HCT116 (cell line): ENCODE measurements around the gene INAFM1. TPM values are rescaled to one million over a fixed set of nuclear protein-coding genes. Genes with fewer than 3 reads are reported as not detected.
A peak's percentile ranks its signal among the peaks of the same experiment; 100 is the strongest.

ENCODE experiments used
- ATAC-seq: fragments of 200-7000 bp; cut with Tn5 transposase; 2 replicates; pipeline ENCODE4 v1.9.1; 2020; ENCODE audit warnings: mild to moderate bottlenecking, moderate library complexity
- Bru-seq: library from RNA; stranded (reverse); fragments of 400-500 nt; gene quantifications from one replicate; lab custom pipeline; 2021; lab: Mats Ljungman, UMichigan
- BruChase-seq, 2 experiments: library from RNA; stranded (reverse); fragments of 400-500 nt; gene quantifications; one replicate each; lab custom pipeline; 2021; lab: Mats Ljungman, UMichigan
- BruUV-seq: library from RNA; stranded (reverse); fragments of 400-500 nt; replicated peaks from 2 replicates; lab custom pipeline; 2021; lab: Mats Ljungman, UMichigan
- CTCF ChIA-PET: fragments of 300-600 bp; sonication (Branson Sonifier 250); formaldehyde crosslinking; loops from one replicate; lab custom pipeline; 2021; ENCODE audit warnings: antibody characterized with exemption; lab: Charles Lee
- POLR2A ChIA-PET: fragments of 300-600, 350-600 bp; sonication (Branson Sonifier 250); formaldehyde crosslinking; loops from one replicate; lab custom pipeline; 2021; ENCODE audit warnings: antibody characterized with exemption; lab: Charles Lee
- RAD21 ChIA-PET, 2 experiments: fragments of 300-600 bp; sonication (Branson Sonifier 250); formaldehyde crosslinking; loops; one replicate each; lab custom pipeline; 2023; ENCODE audit warnings: low total read pairs in 2 of 2; ENCODE audit not compliant: uncharacterized antibody in 2 of 2, unreplicated experiment in 2 of 2, low non-redundant PET in 1 of 2; lab: Charles Lee
- DNase-seq: peaks from one replicate; pipeline ENCODE4 v3.0.0-alpha.2; 2010; ENCODE audit warnings: low read depth, low spot score
- H2AFZ ChIP-seq: fragments of 200-600 bp; shearing (Covaris generic), sonication (generic); 2 replicates; pipeline ENCODE4 v1.6.1; 2017; ENCODE audit warnings: low read depth, mixed run types, mixed read lengths, antibody characterized with exemption, low read length; ENCODE audit not compliant: poor library complexity, severe bottlenecking
- H3K27ac ChIP-seq: 2 replicates; pipeline ENCODE4 v1.5.1; 2012; ENCODE audit warnings: low read depth, low read length
- H3K27me3 ChIP-seq: fragments of 200-600 bp; sonication (generic); 2 replicates; pipeline ENCODE4 v1.6.1; 2016; ENCODE audit warnings: mixed run types, low read length, mixed read lengths; ENCODE audit not compliant: insufficient read depth
- H3K36me3 ChIP-seq, 2 experiments: fragments of 200-500 bp in 1 of 2; fragments of 200-600 bp in 1 of 2; sonication (Bioruptor generic) in 1 of 2; sonication (generic) in 1 of 2; 2 replicates each; pipeline versions ENCODE4 v1.5.1 to v1.6.1; 2014 to 2016; ENCODE audit warnings: low read length in 2 of 2, inconsistent platforms in 1 of 2, mixed read lengths in 1 of 2, mixed run types in 1 of 2; ENCODE audit not compliant: insufficient read depth in 2 of 2, control insufficient read depth in 1 of 2
- H3K4me1 ChIP-seq, 2 experiments: fragments of 200-600 bp in 1 of 2; sonication (generic) in 1 of 2; 2 replicates each; pipeline versions ENCODE4 v1.5.1 to v1.6.1; 2012 to 2017; ENCODE audit warnings: low read length in 2 of 2, inconsistent platforms in 1 of 2, mild to moderate bottlenecking in 1 of 2, mixed read lengths in 1 of 2, mixed run types in 1 of 2, moderate library complexity in 1 of 2; ENCODE audit not compliant: insufficient read depth in 2 of 2, control insufficient read depth in 1 of 2
- H3K4me2 ChIP-seq: fragments of 200-600 bp; sonication (generic); 2 replicates; pipeline ENCODE4 v1.6.1; 2017; ENCODE audit warnings: mixed run types, low read length, mixed read lengths
- H3K4me3 ChIP-seq, 2 experiments: fragments of 200-600 bp in 1 of 2; sonication (generic) in 1 of 2; replicated peaks in 1 of 2; 2 replicates each; pipeline ENCODE4 v1.5.1; 2011 to 2016; ENCODE audit warnings: low read length in 2 of 2, control low read depth in 1 of 2, low read depth in 1 of 2, mild to moderate bottlenecking in 1 of 2, mixed read lengths in 1 of 2, mixed run types in 1 of 2
- H3K79me2 ChIP-seq: fragments of 200-600 bp; sonication (generic); 2 replicates; pipeline ENCODE4 v1.6.1; 2017; ENCODE audit warnings: mild to moderate bottlenecking, mixed run types, low read length, moderate library complexity, mixed read lengths; ENCODE audit not compliant: insufficient read depth
- H3K9ac ChIP-seq: fragments of 200-600 bp; sonication (generic); 2 replicates; pipeline ENCODE4 v1.6.1; 2016; ENCODE audit warnings: low read length, mixed read lengths
- H3K9me2 ChIP-seq: fragments of 200-600 bp; sonication (generic), shearing (Covaris generic); 2 replicates; pipeline ENCODE4 v1.6.1; 2017; ENCODE audit warnings: mixed run types, mild to moderate bottlenecking, moderate library complexity; ENCODE audit not compliant: insufficient read depth
- H3K9me3 ChIP-seq, 2 experiments: fragments of 200-500 bp in 1 of 2; fragments of 200-600 bp in 1 of 2; sonication (Bioruptor generic) in 1 of 2; sonication (generic) in 1 of 2; 2 replicates each; pipeline ENCODE4 v1.6.1; 2014 to 2017; ENCODE audit warnings: low read length in 2 of 2, mixed read lengths in 2 of 2, inconsistent platforms in 1 of 2, low read depth in 1 of 2, mild to moderate bottlenecking in 1 of 2, mixed run types in 1 of 2, moderate library complexity in 1 of 2; ENCODE audit not compliant: control insufficient read depth in 1 of 2, insufficient read depth in 1 of 2
- H4K20me1 ChIP-seq: fragments of 200-600 bp; sonication (generic), shearing (Covaris generic); 2 replicates; pipeline ENCODE4 v1.6.1; 2017; ENCODE audit warnings: mixed run types, mild to moderate bottlenecking, moderate library complexity; ENCODE audit not compliant: insufficient read depth
- ATF3 ChIP-seq: IDR thresholded peaks from 2 replicates; pipeline ENCODE4 v1.6.1; 2012
- CBX3 ChIP-seq: IDR thresholded peaks from 2 replicates; pipeline ENCODE4 v1.6.1; 2012; ENCODE audit warnings: low read depth
- CTCF ChIP-seq, 3 experiments: fragments of 200-600 bp in 1 of 3; sonication (generic) in 1 of 3; IDR thresholded peaks in 2 of 3; conservative IDR thresholded peaks in 1 of 3; 2 replicates each; pipeline ENCODE4 v1.5.1; 2012 to 2017; ENCODE audit warnings: low read depth in 2 of 3, low read length in 2 of 3, antibody characterized with exemption in 1 of 3, borderline replicate concordance in 1 of 3, control low read depth in 1 of 3, mild to moderate bottlenecking in 1 of 3, mixed read lengths in 1 of 3, mixed run types in 1 of 3, moderate library complexity in 1 of 3; ENCODE audit not compliant: insufficient read depth in 1 of 3
- EGR1 ChIP-seq: IDR thresholded peaks from 2 replicates; pipeline ENCODE4 v1.6.1; 2012; ENCODE audit warnings: low read depth
- ELF1 ChIP-seq: IDR thresholded peaks from 2 replicates; pipeline ENCODE4 v1.6.1; 2012; ENCODE audit warnings: low read depth, borderline replicate concordance
- EZH2 ChIP-seq: fragments of 200-600 bp; sonication (generic); IDR thresholded peaks from 2 replicates; pipeline ENCODE4 v1.6.1; 2017; ENCODE audit warnings: antibody characterized with exemption, mixed run types
- EZH2phosphoT487 ChIP-seq: fragments of 200-600 bp; IDR thresholded peaks from 2 replicates; pipeline ENCODE4 v1.6.1; 2018; ENCODE audit warnings: antibody characterized with exemption, borderline replicate concordance
- MAX ChIP-seq: IDR thresholded peaks from 2 replicates; pipeline ENCODE4 v1.6.1; 2012
- POLR2A ChIP-seq: IDR thresholded peaks from 2 replicates; pipeline ENCODE4 v1.7.0; 2011; ENCODE audit warnings: borderline replicate concordance; ENCODE audit not compliant: insufficient read depth, insufficient read length; ENCODE audit errors: extremely low read depth
- POLR2AphosphoS5 ChIP-seq: IDR thresholded peaks from 2 replicates; pipeline ENCODE4 v1.6.1; 2011; ENCODE audit warnings: mild to moderate bottlenecking, low read depth, low read length, moderate library complexity
- RAD21 ChIP-seq: IDR thresholded peaks from 2 replicates; pipeline ENCODE4 v1.6.1; 2012; ENCODE audit warnings: low read depth, mild to moderate bottlenecking
- SP1 ChIP-seq: IDR thresholded peaks from 2 replicates; pipeline ENCODE4 v1.6.1; 2012; ENCODE audit warnings: low read depth
- YY1 ChIP-seq: IDR thresholded peaks from 2 replicates; pipeline ENCODE4 v1.6.1; 2011; ENCODE audit warnings: low read length, low read depth, moderate library complexity, mild to moderate bottlenecking; ENCODE audit not compliant: insufficient replicate concordance; ENCODE audit errors: extremely low read depth
- ZBTB33 ChIP-seq: IDR thresholded peaks from 2 replicates; pipeline ENCODE4 v1.6.1; 2011; ENCODE audit warnings: mild to moderate bottlenecking, low read length, moderate library complexity; ENCODE audit not compliant: insufficient replicate concordance; ENCODE audit errors: extremely low read depth
- ZFX ChIP-seq: fragments of 450-650 bp; IDR thresholded peaks from 2 replicates; pipeline ENCODE4 v1.6.1; 2017
- ZNF274 ChIP-seq: fragments of 200-500 bp; sonication (Bioruptor generic); IDR thresholded peaks from 2 replicates; pipeline ENCODE4 v1.6.1; 2014; ENCODE audit warnings: mild to moderate bottlenecking, low read depth, low read length, inconsistent platforms
- intact Hi-C: fragments of 100-400 bp; cut with micrococcal nuclease; formaldehyde crosslinking; loops from 2 replicates; pipeline ENCODE4 v1.10.0; 2022
- long read RNA-seq: library from polyadenylated mRNA; unstranded; transcript quantifications from one replicate; pipeline ENCODE4 v2.0.0, GENCODE V29; 2021; ENCODE audit not compliant: unreplicated experiment
- polyA plus RNA-seq: library from polyadenylated mRNA; unstranded; fragments of >200 nt; gene quantifications from 2 replicates; pipeline ENCODE4 v1.2.1, GENCODE V29; 2012; ENCODE audit warnings: missing spikeins
- total RNA-seq: library from RNA; stranded (reverse); gene quantifications from one replicate; pipeline ENCODE4 v1.2.1, GENCODE V29; 2021; ENCODE audit not compliant: unreplicated experiment

Gene INAFM1
- total RNA-seq (22.9 TPM), Bru-seq, nascent RNA (percentile 60 among the genes with signal in this experiment), BruChase-seq, experiment 1, labeled RNA remaining after a 6-hour chase (percentile 77 among the genes with signal in this experiment), BruChase-seq, experiment 2, labeled RNA remaining after a 2-hour chase (percentile 79 among the genes with signal in this experiment)
- polyA plus RNA-seq = 13.6 and 15.4 TPM in 2 replicates
- long read RNA-seq, transcript INAFM1-201 (1 exons, 1,255 nt) = major isoform, 6 of 13 reads
- long read RNA-seq, partial matches to known transcripts = 0 of 13 reads
- long read RNA-seq, other reads (novel, unspliced or antisense) = 7 of 13 reads

GRCh38 chr19:47274071-47274890 is at the start of gene INAFM1:
Gene INAFM1 (plus strand): TSS chr19:47274885. CDS start chr19:47274920, 35 bp downstream.
- Histone ChIP-seq H3K4me2 (peak within 1 kb of the TSS; percentile 97), H3K9me3 (no peaks in the 10 kb centered on the region), H3K79me2 (no peaks in the 10 kb centered on the region; the same call in 1 of the 2 replicates), H3K36me3 (peaks cover 8 to 10% of the 10 kb centered on the region in 2 experiments; a peak in 2 of 4 replicates), H3K9me2 (no peaks in the 10 kb centered on the region), H2AFZ (no peak within 1 kb of the TSS), H3K4me3 (peak within 1 kb of the TSS; percentile 76 to 89), H3K9ac (peak within 1 kb of the TSS; percentile 93), H3K27me3 (no peaks in the 10 kb centered on the region), H4K20me1 (no peaks in the 10 kb centered on the region), H3K27ac (peak within 1 kb of the TSS; percentile 83), H3K4me1 (peaks cover 10 to 34% of the 10 kb centered on the region in 2 experiments; a peak in 3 of 4 replicates)
- ChIA-PET CTCF (interaction anchor here (0.8 to 1.5 kb wide), 7 partner anchors 10 to 75 kb away, joined by 3 to 7 read pairs (median 4); partner anchors contain the start of genes CCDC9 and DHX34), RAD21 (interaction anchor here (0.6 to 1.1 kb wide), 6 partner anchors 10 to 154 kb away, joined by 3 to 7 read pairs (median 4); partner anchors contain the start of gene CCDC9 (in 2 of the 2)), POLR2A (interaction anchor here (0.5 to 2.1 kb wide), 11 partner anchors 9 to 161 kb away, joined by 3 to 23 read pairs (median 5); partner anchors contain the start of genes CCDC9, DHX34 and ZC3H4)
- intact Hi-C loops = no loop called here
- peak; percentile 89 for DNase-seq
- no TSS peak for BruUV-seq
- ATAC-seq = peak; percentile 84
- TF ChIP-seq POLR2A (peak; percentile 27), ATF3 (no peak), POLR2AphosphoS5 (peak; percentile 59), MAX (no peak; the same call in 1 of the 2 replicates), ELF1 (no peak; the same call in 1 of the 2 replicates), EGR1 (peak; percentile 76), CBX3 (no peak), SP1 (peak; percentile 26), RAD21 (no peak), ZFX (no peak), EZH2 (no peak), ZBTB33 (peak; percentile 33), EZH2phosphoT487 (no peak), ZNF274 (no peak), CTCF (IDR thresholded peaks at IDR 0.05 in 2 of 3, conservative IDR thresholded peaks at IDR 0.05 in 1 of 3; ENCODE audit: borderline replicate concordance in 1 of 3, insufficient read depth in 1 of 3, low read depth in 2 of 3, low read length in 2 of 3) (no peak), YY1 (no peak)
